Measurements from ENCODE around the gene MYOF.
"Not testable (repeated sequence)": the region's sequence is repeated elsewhere in the genome, so short reads cannot be mapped to it uniquely, and the experiment has no call there.

MYOF gene

GRCh38 chr10:93300288-93300917 is 181.7 kb downstream of the MYOF start:
- DNase-seq (ENCODE audit: low read depth in 2 of 2, low spot score in 1 of 2) = no peak

DNA sequence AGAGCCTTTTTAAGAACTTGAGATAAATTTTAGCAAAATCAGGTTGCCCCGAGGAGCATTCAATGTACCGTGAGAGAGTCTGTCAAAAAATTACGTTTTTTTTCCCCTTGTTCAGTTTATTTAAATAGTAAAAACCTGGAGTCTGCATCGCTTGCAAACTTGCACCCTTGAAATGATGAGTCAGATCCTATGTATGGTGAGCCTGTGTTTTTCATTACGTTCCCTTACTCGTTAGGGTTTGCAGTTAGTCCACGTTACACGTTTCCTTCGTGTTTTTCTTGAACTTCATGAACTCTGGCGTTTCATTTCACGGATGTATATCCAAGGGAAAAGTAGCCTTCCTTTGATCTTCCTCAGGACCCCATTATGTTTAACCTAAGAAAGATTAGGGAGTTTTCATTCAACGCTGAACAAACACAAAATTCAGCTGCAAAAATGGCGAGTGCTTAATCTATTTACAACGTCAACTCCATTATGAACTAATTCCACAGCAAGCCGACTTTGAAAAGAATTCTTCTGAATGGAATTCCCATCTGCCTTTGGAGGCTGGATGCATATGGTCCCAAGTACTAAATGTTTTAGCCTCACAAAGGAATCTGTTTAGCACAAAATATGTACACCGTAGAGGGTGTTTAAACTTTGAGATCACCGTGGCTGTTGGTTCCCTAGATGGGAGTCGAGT is 182.4 kb downstream of the MYOF start:
- DNase-seq (ENCODE audit: low read depth in 2 of 2, low spot score in 1 of 2) = no peak

DNA sequence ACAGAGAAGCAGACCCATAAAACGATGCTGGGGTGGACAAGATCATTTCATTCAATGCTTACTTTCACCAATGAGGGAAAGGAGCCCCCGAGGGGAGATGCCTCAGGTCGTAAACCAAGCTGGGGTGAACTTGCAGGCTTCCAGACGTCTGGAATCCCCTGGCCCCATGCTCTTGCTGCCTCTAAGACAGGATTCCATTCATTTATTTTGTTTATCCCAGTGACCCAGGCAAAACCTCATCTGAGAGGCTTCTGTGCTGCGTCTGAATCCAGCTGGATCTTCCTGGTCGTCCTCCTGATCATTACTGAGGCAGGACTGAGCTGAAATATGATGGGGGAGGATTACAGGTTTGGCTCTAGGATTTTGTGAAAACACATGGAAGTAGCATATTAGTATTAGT is 182.9 kb downstream of the MYOF start:
- DNase-seq (ENCODE audit: low read depth in 2 of 2, low spot score in 1 of 2) = no peak

- DNase-seq (ENCODE audit: low read depth in 2 of 2, low spot score in 1 of 2) = no peak
These were observed 186.0 kb downstream of the MYOF start for GRCh38 chr10:93296151-93296550.

DNA sequence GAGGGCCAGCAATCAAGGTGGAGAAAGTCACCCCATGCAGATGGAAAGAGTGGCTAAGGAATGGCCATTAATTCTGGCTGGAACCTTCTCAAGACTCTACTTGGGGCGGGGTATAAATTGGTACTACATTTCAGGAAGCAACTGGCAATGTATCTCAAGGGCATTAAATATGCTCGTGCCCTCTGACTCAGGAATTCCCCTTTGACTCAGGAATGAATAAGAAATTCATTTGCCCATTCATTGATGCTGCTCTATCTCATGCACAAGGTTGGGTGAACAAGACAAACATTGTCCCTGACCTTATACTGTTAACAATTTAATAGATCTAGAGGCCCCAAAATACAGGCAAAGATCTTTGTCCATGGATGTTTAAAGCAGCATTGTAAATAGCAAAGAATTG is 188.1 kb downstream of the MYOF start:
- no peak for DNase-seq (ENCODE audit: low read depth in 2 of 2, low spot score in 1 of 2)

DNA sequence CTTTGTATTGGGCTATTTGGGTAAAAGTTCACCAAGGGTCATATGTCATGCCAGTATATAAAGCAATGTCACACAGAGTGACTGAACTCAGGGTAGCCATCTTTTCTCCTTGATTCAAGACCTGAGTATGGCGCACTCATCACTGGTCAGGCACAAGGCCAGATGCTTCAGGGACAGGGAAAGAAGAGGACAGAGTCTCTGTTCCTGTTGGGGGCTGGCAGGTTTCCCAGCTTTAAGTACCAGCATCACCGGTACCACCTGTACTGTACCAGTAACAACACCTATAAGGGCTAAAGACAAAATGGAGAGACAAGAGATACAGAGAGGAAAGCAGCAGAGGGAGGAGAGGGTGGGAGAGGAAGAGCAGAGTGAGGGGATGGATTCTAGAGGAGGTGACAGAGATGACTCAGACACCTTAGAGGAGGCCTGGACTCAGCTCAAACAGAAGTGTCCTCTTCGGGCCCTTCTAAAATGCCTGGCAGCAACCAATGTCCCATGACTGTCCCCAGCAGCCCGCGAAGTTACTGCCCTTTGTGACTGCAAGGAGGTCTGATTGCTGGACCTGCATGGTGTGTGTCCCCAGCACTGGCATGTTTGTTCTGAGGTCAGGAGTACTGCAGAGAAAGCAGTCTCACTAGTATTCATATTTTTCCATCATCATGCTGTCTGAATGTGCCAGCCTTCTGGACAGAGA is 191.3 kb downstream of the MYOF start:
- no peak for DNase-seq (ENCODE audit: low read depth in 2 of 2, low spot score in 1 of 2)

- peak in 1 of 2 donors; percentile 8 for DNase-seq (ENCODE audit: low read depth in 2 of 2, low spot score in 1 of 2)
These were observed 193.2 kb downstream of the MYOF start for GRCh38 chr10:93288679-93289634.

DNA sequence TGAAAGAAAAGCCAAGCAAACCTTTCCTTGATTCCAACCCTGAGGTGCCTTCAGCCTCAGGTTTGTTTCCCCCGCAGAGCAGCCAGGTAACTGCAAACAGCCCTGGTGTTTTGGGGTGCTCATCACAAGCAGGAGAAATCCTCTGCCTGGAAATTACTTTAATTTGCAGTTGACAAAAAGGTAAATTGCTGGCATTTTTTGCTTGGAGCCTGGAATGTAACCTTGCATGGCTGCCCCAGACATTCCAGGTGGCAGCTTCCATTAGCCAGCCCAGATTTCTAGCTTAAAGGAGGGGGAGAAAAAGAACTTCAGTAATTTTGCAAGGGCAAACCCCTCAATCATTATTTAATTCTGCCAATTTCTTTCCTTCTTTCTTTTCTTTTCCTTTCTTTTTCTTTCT is 194.4 kb downstream of the MYOF start:
- no peak for DNase-seq (ENCODE audit: low read depth in 2 of 2, low spot score in 1 of 2)

DNA sequence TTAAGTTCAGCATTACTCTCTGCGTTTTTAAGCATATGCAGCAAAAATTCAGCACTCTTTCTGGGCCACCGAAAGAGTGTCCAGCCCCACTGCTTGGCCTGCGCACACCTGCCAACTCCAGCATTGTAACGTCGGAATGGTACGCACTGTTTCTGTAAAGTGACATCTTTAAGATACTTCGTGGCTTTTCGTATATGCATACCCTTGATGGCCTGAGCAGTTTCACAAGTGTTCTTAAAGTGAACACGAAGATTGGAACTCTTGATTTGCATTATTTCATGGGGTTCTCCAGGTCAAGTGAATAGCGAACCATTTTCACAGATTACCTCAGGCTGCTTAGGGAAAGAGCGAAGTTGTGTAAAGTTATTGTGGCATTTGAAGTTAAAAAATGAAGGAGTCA is 197.9 kb downstream of the MYOF start:
- DNase-seq (ENCODE audit: low read depth in 2 of 2, low spot score in 1 of 2) = not testable (repeated sequence)

GRCh38 chr10:93281367-93281720 is 200.8 kb downstream of the MYOF start:
- DNase-seq (ENCODE audit: low read depth in 2 of 2, low spot score in 1 of 2) = no peak

DNA sequence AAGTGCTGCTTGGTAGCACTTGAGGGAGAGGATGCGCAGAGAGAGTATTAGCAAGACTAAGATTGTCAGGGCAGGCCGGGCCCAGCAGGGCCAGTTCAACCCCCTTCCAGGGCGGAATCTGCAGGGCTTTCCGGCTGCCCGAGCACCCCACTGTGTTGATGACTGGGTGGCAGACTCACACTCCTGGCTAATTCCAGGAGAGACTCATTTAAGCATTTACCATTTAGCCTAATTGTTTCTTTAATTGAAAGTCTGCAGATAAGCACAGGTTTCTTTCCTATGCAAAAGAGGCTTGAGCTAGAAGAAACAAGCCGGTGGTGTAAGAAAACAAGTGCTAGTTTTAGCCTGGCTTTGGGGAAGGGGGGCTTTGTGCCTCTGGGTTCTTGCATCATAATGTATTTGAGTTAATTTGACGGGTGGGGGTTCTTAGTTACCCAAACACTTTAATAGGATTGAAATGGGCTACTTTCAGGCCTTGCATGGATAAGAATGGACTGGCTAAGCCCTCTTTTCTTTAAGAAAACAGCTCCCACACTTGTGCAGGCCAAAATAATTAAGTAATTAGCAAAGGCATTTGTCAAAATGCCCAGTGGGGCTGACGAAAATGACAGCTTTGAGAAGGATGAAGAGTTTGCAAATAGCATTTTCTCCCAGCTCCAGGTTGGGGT is 201.3 kb downstream of the MYOF start:
- DNase-seq (ENCODE audit: low read depth in 2 of 2, low spot score in 1 of 2) = no peak

GRCh38 chr10:93280121-93280698 is 201.9 kb downstream of the MYOF start:
- DNase-seq (ENCODE audit: low read depth in 2 of 2, low spot score in 1 of 2) = no peak

DNA sequence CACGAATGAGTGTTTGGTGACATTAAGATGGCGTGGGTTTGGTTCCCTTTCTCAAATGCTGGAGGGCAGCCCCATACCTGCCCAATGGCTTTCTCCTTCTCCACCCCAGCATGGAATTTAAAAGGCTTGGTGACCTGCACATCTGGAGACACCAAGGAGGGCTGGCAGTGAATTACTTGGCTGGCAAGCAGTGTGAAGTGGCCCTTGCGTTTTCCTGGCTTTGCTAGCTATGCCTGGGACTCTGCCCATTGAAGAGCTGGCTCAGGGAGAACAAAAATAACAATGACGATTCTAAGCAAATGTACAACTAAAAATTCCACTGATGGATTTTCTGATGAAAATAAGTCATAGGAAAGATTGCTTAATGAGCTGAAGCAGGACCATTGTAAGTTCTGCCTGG is 204.8 kb downstream of the MYOF start:
- DNase-seq (ENCODE audit: low read depth in 2 of 2, low spot score in 1 of 2) = no peak

DNA sequence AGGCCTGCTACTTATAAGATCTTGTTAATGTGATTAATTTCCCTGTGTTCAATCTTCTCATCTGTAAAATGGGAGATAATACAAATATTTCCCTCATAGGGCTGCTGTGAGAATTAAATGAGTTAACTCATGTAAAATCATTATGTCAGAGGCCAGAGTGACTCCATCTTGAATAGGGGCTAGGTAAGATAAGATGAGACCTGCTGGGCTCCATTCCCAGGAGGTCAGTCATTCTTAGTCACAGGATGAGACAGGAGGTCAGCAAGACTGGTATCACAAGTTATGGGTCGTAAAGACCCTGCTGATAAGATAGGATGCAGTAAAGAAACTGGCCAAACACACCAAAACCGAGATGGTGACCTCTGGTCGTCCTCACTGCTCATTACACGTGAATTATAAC is 207.7 kb downstream of the MYOF start:
- DNase-seq (ENCODE audit: low read depth in 2 of 2, low spot score in 1 of 2) = no peak

DNA sequence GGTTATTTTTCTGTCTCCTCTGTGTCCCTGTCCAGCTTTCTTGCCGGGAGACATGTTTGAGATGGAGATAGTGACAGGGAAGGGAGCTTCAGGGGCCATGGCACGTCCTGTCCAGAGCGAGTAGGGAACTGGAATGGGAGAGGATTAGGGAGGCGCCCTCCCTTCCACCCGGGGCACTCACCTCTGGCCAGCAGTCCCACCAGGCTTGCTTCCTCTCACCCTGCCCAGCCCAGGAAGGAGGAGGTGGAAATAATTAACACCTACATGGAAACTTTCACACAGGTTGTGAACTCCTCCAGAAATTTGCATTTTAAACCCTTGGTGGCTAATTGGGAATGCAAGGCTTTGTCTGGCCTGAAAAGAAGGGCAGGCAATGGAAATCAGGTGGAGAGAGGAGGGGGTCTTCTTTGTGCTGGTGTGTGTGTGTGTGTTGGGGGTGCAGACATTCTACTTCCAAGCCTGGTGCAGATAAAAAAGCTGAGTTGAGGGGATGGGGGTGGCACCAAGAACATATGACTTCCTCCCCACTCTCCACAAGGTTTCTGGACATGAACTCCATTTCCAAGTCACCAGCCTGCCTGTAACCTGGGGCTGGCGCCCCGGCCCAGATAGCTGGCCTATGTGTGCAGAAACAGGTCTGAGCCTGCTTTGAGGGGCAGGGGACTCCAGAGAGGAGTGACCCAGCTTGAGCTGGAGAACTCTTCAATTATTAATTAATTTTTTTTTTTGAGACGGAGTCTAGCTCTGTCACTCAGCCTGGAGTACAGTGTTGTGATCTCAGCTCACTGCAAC is 209.1 kb downstream of the MYOF start:
- no peak for DNase-seq (ENCODE audit: low read depth in 2 of 2, low spot score in 1 of 2)

DNA sequence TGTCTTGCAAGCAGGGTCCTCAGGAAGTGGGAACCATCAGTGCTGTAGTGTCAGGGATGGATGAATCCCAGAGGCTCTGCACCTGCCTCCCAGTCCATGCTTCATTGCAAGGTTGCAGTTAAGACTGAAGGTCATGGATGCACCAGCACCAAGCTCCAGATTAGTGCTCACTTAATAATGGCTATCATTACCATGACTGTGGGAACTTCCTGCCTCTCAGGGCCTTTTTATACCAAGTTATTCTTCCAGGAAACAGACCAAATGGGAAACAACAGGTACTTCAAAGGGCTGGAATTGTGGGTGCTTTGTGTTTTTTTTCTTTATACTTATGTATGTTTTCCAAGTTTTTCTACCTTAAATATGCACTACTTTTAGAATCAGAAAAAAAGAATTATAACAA is 210.8 kb downstream of the MYOF start:
- no peak for DNase-seq (ENCODE audit: low read depth in 2 of 2, low spot score in 1 of 2)

- no peak for DNase-seq (ENCODE audit: low read depth in 2 of 2, low spot score in 1 of 2)
These were observed 212.9 kb downstream of the MYOF start for GRCh38 chr10:93269281-93269680.

DNA sequence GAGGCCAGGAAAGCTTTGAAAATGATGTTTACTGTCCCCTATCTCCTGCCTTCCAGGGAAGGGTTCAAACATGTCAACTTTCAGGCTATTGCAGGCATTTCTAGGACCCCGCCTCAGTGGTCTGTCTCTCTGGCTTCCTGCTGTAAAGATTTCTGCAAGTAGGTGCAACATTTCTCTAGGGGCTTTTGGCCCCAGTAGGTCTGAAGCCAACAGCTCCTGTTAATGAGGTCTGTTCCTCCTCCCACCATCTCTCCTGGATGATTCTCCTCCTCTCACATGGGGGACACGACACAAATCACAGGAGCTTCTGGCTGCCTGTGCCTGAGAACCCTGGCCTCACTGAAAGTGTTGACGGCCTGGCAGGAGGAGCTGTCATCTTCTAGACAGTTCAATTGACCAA is 214.1 kb downstream of the MYOF start:
- DNase-seq (ENCODE audit: low read depth in 2 of 2, low spot score in 1 of 2) = no peak

DNA sequence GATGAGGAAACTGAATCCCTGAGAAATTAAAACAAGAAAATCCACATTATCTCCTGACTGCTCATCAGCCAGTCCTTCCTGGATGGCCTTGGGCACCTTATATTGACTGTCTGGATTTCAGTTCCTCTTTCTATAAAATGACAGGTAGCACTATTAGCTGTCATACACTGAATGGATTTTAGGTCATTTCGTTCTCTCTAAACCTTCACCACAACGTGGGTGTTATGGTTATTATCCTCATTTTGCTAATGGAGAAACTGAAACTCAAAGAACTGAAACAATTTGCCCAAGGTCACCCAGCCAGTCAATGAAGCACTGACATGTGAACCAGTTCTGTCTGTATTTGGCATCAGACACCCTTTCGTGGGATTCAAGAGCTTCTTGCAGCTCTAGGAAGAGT is 214.6 kb downstream of the MYOF start:
- DNase-seq (ENCODE audit: low read depth in 2 of 2, low spot score in 1 of 2) = no peak

DNA sequence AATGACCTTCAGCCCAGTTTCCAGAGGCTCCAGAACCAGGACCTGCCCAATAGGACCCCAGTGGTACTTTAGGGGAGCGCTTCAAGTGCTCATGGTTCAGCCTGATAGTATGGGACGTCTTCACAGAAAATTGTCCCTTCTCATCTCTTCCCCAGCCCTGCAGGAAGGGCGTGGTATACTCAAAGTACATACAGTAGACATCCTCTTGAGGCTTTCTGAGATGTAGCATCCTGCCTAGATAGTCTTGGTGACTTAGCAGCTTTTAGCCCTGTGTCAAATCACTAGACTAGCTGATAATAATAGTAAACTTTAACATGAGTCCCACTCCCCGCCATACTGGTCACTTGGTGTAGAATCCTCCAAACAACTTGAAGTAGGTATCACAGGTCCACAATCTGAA is 215.3 kb downstream of the MYOF start:
- no peak for DNase-seq (ENCODE audit: low read depth in 2 of 2, low spot score in 1 of 2)

All from stimulated activated CD8-positive, alpha-beta memory T cell treated with anti-CD3 and anti-CD28 coated beads, Interleukin-4, amount 100 ng/mL, for 1 hour (primary cell).